ENCODE measurements around the gene EOLA1.

Gene EOLA1

DNA sequence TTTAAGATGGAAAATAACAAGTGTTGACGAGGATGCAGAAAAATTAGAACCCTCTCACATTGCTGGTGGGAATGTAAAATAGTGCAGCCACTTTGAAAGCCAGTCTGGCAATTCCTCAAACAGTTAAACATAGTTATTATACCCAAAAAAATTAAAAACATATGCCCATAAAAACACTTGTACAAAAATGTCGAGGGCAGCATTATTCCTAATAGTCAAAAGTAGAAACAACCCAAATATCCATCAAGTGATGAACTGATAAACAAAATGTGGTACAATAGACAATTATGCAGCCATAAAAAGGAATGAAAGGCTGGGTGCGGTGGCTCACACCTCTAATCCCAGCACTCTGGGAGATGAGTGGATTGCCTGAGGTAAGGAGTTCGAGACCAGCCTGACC lies 42.0 kb upstream of the EOLA1 start (continued):
- TF ChIP-seq, protein P1, sequence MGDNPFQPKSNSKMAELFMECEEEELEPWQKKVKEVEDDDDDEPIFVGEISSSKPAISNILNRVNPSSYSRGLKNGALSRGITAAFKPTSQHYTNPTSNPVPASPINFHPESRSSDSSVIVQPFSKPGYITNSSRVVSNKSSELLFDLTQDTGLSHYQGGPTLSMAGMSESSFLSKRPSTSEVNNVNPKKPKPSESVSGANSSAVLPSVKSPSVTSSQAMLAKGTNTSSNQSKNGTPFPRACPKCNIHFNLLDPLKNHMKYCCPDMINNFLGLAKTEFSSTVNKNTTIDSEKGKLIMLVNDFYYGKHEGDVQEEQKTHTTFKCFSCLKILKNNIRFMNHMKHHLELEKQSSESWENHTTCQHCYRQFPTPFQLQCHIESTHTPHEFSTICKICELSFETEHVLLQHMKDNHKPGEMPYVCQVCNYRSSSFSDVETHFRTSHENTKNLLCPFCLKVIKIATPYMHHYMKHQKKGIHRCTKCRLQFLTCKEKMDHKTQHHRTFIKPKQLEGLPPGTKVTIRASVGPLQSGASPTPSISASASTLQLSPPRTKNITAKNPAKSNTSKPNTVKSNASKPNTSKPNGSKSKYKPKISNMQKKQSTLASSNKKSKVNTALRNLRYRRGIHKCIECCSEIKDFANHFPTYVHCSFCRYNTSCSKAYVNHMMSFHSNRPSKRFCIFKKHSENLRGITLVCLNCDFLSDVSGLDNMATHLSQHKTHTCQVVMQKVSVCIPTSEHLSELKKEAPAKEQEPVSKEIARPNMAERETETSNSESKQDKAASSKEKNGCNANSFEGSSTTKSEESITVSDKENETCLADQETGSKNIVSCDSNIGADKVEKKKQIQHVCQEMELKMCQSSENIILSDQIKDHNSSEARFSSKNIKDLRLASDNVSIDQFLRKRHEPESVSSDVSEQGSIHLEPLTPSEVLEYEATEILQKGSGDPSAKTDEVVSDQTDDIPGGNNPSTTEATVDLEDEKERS (tag by site-specific recombination; IDR thresholded peaks at IDR 0.05), result no peak
- TF ChIP-seq ZNF558 (tag by site-specific recombination; IDR thresholded peaks at IDR 0.05) (no peak), ZNF596 (tag by site-specific recombination; IDR thresholded peaks at IDR 0.05) (no peak)

DNA sequence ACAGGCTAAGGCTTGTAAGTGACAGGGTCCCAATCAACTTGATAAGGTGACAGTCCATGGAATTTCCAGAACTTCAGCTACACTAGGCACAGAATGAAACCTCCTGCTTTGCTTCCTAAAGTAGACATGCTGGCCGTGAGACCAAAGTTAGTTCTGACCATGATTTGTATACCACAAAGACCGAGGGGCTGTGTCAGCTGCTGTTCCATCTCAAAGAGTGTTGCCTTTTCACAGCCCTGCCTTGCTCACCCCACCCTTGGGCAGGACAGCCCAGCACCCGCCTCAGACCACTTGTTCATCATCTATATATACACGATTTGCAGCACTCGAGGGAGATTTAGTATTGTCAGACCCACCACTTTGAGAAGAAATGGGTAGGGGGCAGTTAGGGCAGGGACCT lies 41.0 kb upstream of the EOLA1 start:
- H3K4me1 ChIP-seq (ENCODE audit: control insufficient read depth, insufficient read depth, low read length), result no peaks in the 10 kb centered on the region
- H3K9me3 ChIP-seq (ENCODE audit: control insufficient read depth, insufficient read depth, low read depth, low read length), result no peaks in the 10 kb centered on the region
- TF ChIP-seq ZNF768 (tag by site-specific recombination; IDR thresholded peaks at IDR 0.05), result no peak
- TF ChIP-seq, protein P2, sequence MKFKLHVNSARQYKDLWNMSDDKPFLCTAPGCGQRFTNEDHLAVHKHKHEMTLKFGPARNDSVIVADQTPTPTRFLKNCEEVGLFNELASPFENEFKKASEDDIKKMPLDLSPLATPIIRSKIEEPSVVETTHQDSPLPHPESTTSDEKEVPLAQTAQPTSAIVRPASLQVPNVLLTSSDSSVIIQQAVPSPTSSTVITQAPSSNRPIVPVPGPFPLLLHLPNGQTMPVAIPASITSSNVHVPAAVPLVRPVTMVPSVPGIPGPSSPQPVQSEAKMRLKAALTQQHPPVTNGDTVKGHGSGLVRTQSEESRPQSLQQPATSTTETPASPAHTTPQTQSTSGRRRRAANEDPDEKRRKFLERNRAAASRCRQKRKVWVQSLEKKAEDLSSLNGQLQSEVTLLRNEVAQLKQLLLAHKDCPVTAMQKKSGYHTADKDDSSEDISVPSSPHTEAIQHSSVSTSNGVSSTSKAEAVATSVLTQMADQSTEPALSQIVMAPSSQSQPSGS (tag by site-specific recombination; IDR thresholded peaks at IDR 0.05; ENCODE audit: low read depth), result no peak
- no peak for TF ChIP-seq ZFP41 (tag by site-specific recombination; IDR thresholded peaks at IDR 0.05; ENCODE audit: borderline replicate concordance)
- TF ChIP-seq ZFP37 (tag by site-specific recombination; IDR thresholded peaks at IDR 0.05), result no peak
- no peak for TF ChIP-seq ZNF184 (tag by site-specific recombination; IDR thresholded peaks at IDR 0.05)
- no peak for TF ChIP-seq ZNF112 (tag by site-specific recombination; IDR thresholded peaks at IDR 0.05)
- TF ChIP-seq ZNF621 (tag by site-specific recombination; IDR thresholded peaks at IDR 0.05), result no peak
- TF ChIP-seq, protein P3, sequence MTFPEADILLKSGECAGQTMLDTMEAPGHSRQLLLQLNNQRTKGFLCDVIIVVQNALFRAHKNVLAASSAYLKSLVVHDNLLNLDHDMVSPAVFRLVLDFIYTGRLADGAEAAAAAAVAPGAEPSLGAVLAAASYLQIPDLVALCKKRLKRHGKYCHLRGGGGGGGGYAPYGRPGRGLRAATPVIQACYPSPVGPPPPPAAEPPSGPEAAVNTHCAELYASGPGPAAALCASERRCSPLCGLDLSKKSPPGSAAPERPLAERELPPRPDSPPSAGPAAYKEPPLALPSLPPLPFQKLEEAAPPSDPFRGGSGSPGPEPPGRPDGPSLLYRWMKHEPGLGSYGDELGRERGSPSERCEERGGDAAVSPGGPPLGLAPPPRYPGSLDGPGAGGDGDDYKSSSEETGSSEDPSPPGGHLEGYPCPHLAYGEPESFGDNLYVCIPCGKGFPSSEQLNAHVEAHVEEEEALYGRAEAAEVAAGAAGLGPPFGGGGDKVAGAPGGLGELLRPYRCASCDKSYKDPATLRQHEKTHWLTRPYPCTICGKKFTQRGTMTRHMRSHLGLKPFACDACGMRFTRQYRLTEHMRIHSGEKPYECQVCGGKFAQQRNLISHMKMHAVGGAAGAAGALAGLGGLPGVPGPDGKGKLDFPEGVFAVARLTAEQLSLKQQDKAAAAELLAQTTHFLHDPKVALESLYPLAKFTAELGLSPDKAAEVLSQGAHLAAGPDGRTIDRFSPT (tag by site-specific recombination; IDR thresholded peaks at IDR 0.05), result no peak
- no peak for TF ChIP-seq ZNF423 (tag by site-specific recombination; IDR thresholded peaks at IDR 0.05)
- TF ChIP-seq ZNF302 (tag by site-specific recombination; IDR thresholded peaks at IDR 0.05; ENCODE audit: low read depth), result no peak
- TF ChIP-seq ZNF514 (tag by site-specific recombination; IDR thresholded peaks at IDR 0.05), result no peak
- no peak for TF ChIP-seq ZFP69B (tag by site-specific recombination; IDR thresholded peaks at IDR 0.05)
- no peak for TF ChIP-seq ZSCAN30 (tag by site-specific recombination; IDR thresholded peaks at IDR 0.05)
- no peak for TF ChIP-seq ZNF664 (tag by site-specific recombination; IDR thresholded peaks at IDR 0.05)
- TF ChIP-seq ZNF530 (tag by site-specific recombination; IDR thresholded peaks at IDR 0.05; ENCODE audit: low read depth), result no peak
- TF ChIP-seq ZFP3 (tag by site-specific recombination; IDR thresholded peaks at IDR 0.05; ENCODE audit: low read depth), result no peak
- POLR2A ChIA-PET, result no interaction called here
- no peak overlapping the region for H3K4me3 ChIP-seq (ENCODE audit: low read depth, low read length)
- CTCF ChIA-PET, result interaction anchor here (0.8 to 1.9 kb wide), 2 partner anchors 13 to 29 kb away, joined by 3 to 14 read pairs; no protein-coding TSS in a partner anchor
- H3K36me3 ChIP-seq (ENCODE audit: control insufficient read depth in 2 of 2, insufficient read depth in 1 of 2, low read length in 2 of 2), result peaks cover 16 to 82% of the 10 kb centered on the region in 2 experiments; a peak in 2 of 3 replicates
- H3K27ac ChIP-seq (ENCODE audit: extremely low read depth, low read depth, low read length), result no peak overlapping the region

All from HEK293 (cell line).